Superior temporal gyrus (tissue), 1 donor: ENCODE results near the gene PARP14.

ENCODE experiments used
- DNase-seq: peaks from one replicate; pipeline ENCODE4 v3.0.0-alpha.2; 2016; ENCODE audit errors: extremely low spot score

Gene PARP14

DNA sequence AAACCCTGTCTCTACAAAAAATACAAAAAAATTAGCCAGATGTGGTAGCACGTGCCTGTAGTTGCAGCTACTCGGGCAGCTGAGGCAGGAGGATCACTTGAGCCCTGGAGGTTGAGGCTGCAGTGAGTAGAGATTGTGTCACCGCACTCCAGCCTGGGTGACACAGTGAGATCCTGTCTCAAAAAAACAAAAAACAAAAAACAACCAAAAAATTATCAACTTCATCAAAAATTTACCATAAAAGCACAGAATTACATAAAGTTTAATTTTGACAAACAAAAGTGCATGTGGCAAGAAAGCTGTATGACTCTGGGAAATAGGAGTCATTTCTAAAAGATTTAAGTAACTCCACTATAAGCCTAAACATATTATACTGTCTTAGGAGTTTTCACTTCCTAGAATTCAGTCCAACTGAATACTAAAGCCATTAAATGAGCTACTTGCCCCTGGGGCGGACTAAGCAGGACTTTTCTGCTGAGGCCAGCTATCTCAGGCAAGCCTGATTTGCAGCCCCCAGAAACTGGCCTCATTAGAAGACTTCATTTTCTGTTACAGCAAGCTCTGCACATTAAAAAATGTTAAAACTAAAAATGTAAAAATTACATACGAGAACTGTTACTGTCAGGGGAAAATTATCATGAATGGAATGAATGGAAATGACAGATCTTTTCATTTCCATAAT is 90.0 kb downstream of the PARP14 start:
- no peak for DNase-seq

- no peak for DNase-seq
These were observed 92.2 kb downstream of the PARP14 start for GRCh38 chr3:122772827-122773226.

DNA sequence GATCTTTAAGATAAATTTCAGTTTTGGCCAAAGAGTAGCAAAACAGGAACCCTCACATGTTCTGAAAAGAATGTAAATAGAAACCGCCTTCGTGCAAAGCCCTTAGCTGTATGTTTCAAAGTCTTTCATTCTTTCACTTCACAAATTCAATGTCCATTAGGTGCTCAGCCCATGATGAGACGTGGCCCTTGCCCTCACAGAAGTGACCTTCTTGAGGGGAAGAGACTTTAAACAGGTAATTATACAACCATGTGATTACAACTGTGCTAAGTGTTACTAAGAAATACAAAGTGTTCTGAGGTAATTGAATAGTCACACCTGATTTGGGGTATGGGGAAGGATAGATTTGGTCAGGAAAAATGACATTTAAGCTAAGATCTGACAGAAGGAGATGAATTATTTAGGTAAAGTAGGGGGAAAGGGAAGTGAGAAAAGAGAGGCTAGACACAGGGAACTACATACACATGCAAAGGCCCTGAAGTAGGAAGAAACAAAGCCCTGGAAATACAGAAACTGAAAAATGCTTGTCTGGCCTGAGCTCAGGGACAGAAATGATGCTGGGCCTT is 93.4 kb downstream of the PARP14 start:
- DNase-seq, result no peak

DNA sequence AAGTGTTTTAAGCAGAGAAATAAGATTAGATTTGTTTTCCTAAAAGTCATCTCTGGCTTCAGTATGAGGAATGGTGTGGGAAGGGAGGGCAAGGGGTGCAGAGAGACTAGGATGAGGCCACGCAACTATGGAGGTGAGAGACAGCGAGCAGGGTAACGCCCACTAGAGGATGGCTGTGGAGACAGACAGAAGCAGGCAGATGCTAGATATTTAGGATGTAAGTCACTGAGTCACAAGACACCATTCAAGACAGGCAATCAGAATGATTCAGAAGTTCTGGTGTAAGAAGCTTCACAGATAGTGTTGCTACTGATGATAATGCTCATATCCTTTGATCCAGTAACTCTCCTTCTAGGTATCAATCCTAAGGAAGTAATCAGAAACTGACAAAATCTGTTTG is 93.9 kb downstream of the PARP14 start:
- DNase-seq, result no peak

DNA sequence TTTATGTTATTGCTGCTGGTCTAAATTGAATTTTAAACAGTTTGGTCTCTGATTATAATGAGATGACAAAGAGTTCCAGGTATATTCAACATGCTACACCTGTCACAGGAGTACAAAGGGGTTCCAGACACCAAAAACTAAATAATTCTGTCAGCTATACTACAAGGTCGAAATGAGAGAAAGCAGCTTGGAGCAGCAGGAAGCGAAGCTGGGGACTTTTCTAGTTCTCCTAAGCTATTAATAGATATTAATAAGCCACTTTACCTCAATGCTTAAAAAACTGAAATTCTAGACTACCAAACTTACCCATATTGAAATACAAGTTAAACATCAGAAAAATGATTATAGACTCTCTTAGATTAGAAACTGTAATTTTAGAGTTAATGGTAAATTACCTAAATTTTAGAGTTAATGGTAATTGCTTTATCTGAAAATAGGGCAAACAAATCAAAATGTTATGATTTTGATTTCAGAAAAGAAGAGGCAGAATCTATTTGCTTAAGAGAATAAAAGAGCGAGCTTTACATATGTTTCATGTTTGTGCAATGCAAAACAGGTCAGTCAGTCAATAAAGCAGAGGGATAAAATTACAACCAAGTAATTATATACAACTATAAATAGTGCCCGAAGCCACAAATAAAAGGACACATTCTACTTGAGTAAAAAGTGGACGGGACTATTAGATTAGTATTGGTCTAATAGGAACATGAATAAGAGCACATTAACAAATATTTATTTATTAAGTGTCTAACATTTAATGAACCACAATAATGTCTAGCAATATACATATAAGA is 96.2 kb downstream of the PARP14 start:
- no peak for DNase-seq

DNA sequence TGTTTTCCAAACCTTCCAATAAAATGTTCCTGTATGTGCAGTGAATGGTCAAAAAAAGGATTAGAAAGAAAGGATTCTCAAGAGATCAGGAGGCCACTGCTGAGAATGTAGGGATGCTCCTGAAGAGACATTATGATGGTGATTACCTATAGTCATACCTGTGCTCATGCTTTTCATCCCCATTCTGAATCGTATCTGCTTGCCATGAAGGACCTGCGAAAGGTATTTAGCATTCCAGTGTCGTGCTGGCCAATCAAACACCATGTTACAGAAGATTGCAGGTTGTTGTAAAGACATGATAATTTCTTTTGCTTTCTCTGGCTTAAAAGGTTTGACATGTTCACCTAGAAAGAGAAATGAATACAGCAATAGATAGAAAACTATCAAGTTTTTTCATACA is 96.9 kb downstream of the PARP14 start:
- DNase-seq, result no peak
